ENCODE results near the gene WDPCP. TPM values are rescaled to one million over a fixed set of nuclear protein-coding genes. Genes with fewer than 3 reads are reported as not detected.

Gene WDPCP
- total and polyA plus RNA-seq, 2 of the 8 experiments (the other 6 are each of a cell fraction or from before 2014, with no cell fraction given), result 9.3 to 25.8 TPM

GRCh38 chr2:63628403-63628942, 40.2 kb upstream of the WDPCP start:
- H3K9ac ChIP-seq (replicated peaks in 1 of 4; ENCODE audit: extremely low read depth in 1 of 4, low read depth in 3 of 4, low read length in 3 of 4), result no peak overlapping the region
- no peaks in the 10 kb centered on the region for H4K20me1 ChIP-seq (replicated peaks in 1 of 2; ENCODE audit: control insufficient read depth in 1 of 2, insufficient read depth in 2 of 2, low read length in 2 of 2)
- 91% methylated on average over 1 of the region's 1 CpG; no CpG with 5 or more reads in 1 of the 2 experiments for WGBS, 2 experiments (ENCODE audit: extremely low coverage in 1 of 2, insufficient coverage in 1 of 2, insufficient read length in 1 of 2, insufficient replicate concordance in 2 of 2, low coverage in 1 of 2, low lambda C conversion rate in 2 of 2, missing lambda C conversion rate in 1 of 2)
- no peak overlapping the region for H2BK20ac ChIP-seq (ENCODE audit: low read length)
- FAIRE-seq (no peak), DNase-seq (ENCODE audit: low read depth in 1 of 2, low spot score in 2 of 2) (no peak)
- H2BK5ac ChIP-seq (ENCODE audit: low read depth, low read length), result no peak overlapping the region
- ChIA-PET CTCF (ENCODE audit: partially characterized antibody) (interaction anchor here (0.9 to 1.4 kb wide), 4 partner anchors 10 to 84 kb away, joined by 3 read pairs; no protein-coding TSS in a partner anchor), POLR2A (ENCODE audit: partially characterized antibody) (interaction anchor here (0.9 to 2.6 kb wide), 4 partner anchors 10 to 39 kb away, joined by 3 to 14 read pairs (median 3); no protein-coding TSS in a partner anchor)
- no peak overlapping the region for H2BK12ac ChIP-seq (ENCODE audit: low read depth, low read length)
- H3K36me3 ChIP-seq (ENCODE audit: control insufficient read depth in 2 of 4, insufficient read depth in 4 of 4, low read length in 3 of 4), result 0 out of 8 replicates have a peak, but pooled peaks cover 0 to 3% (median 0%) of the 10 kb centered on the region in 4 experiments
- no peak overlapping the region for H3K27ac ChIP-seq (ENCODE audit: low read depth, low read length)
- H2BK15ac ChIP-seq (ENCODE audit: low read length), result no peak overlapping the region
- H3K27me3 ChIP-seq (replicated peaks in 1 of 4; ENCODE audit: control insufficient read depth in 3 of 4, extremely low read depth in 1 of 4, insufficient read depth in 3 of 4, low read length in 3 of 4), result no peaks in the 10 kb centered on the region
- H4K5ac ChIP-seq (ENCODE audit: insufficient read length, low read depth, low read length), result no peak overlapping the region
- H3K18ac ChIP-seq (ENCODE audit: extremely low read depth, low read length), result no peak overlapping the region
- TF ChIP-seq SIN3A (conservative IDR thresholded peaks at IDR 0.05 in 1 of 2, IDR thresholded peaks at IDR 0.05 in 1 of 2; ENCODE audit: low read depth in 1 of 2, low read length in 2 of 2), result no peak
- no peaks in the 10 kb centered on the region for H3K79me2 ChIP-seq (ENCODE audit: control insufficient read depth in 1 of 2, insufficient read depth in 2 of 2, low read length in 2 of 2)
- H3K14ac ChIP-seq (ENCODE audit: insufficient read length), result no peak overlapping the region
- H3K4me3 ChIP-seq (ENCODE audit: extremely low read depth in 1 of 4, insufficient read depth in 2 of 4, low read depth in 3 of 4, low read length in 4 of 4), result no peak overlapping the region
- H2AK5ac ChIP-seq (ENCODE audit: low read depth, low read length), result no peak overlapping the region
- H3K4ac ChIP-seq (replicated peaks; ENCODE audit: insufficient read length, low read depth, low read length), result no peak overlapping the region
- H2AFZ ChIP-seq (ENCODE audit: low read length), result no peak overlapping the region
- H3K23ac ChIP-seq (ENCODE audit: insufficient read length), result no peak overlapping the region
- H2BK120ac ChIP-seq (replicated peaks; ENCODE audit: low read depth, low read length), result no peak overlapping the region
- no peak overlapping the region for H3K56ac ChIP-seq (replicated peaks; ENCODE audit: insufficient read length, low read depth, low read length)
- no peaks in the 10 kb centered on the region for H3K23me2 ChIP-seq (ENCODE audit: low read depth, low read length)
- no peak overlapping the region for H4K91ac ChIP-seq (replicated peaks; ENCODE audit: insufficient read length, low read length)
- H3K4me1 ChIP-seq (replicated peaks in 1 of 4; ENCODE audit: control insufficient read depth in 3 of 4, insufficient read depth in 4 of 4, low read length in 3 of 4), result no peaks in the 10 kb centered on the region
- H4K8ac ChIP-seq (ENCODE audit: extremely low read depth, insufficient read depth, low read length), result no peak overlapping the region
- H3K79me1 ChIP-seq (ENCODE audit: low read depth, low read length), result no peaks in the 10 kb centered on the region
- H3K9me3 ChIP-seq (ENCODE audit: insufficient read depth in 2 of 2, low read depth in 1 of 2, low read length in 1 of 2), result peaks cover 10 to 13% of the 10 kb centered on the region in 2 experiments; a peak in 3 of 4 replicates
- no peak overlapping the region for H3K4me2 ChIP-seq (ENCODE audit: insufficient read depth in 1 of 2, low read depth in 2 of 2, low read length in 2 of 2)
